Stimulated activated CD4-positive, alpha-beta T cell treated with anti-CD3 and anti-CD28 coated beads, Interleukin-12 subunit alpha, Interleukin-12 subunit beta, amount 100 ng/mL, for 4 hours (primary cell): ENCODE results near the gene ALPG.
"Not testable (repeated sequence)": the region's sequence is repeated elsewhere in the genome, so short reads cannot be mapped to it uniquely, and the experiment has no call there.

Experiments
- DNase-seq: peaks from one replicate; pipeline ENCODE4 v3.0.0-alpha.2; 2020

The ALPG gene

GRCh38 chr2:232406556-232407310, at the start of gene ALPG:
Gene ALPG, plus strand, starts transcription at chr2:232406844. Its CDS starts 51 bp downstream, at chr2:232406895.
- no peak for DNase-seq

DNA sequence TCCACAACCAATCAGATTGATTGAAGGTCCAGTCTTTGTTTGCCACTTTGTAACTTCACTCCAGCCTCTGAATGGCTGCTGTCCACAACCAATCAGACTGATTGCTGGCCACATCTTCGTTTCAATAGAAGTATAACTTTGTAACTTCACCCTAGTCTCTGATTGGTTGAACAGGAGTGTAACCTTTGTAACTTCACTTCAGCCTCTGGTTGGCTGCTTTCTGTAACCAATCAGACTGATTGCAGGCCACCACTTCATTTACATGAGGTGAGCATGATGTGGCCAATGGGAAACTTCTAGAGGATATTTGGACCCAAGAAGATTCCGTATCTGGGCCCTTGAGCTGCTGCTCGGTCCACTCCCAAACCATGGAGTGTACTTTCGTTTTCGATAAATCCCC, 45.0 kb upstream of the ALPG start:
- no peak for DNase-seq

DNA sequence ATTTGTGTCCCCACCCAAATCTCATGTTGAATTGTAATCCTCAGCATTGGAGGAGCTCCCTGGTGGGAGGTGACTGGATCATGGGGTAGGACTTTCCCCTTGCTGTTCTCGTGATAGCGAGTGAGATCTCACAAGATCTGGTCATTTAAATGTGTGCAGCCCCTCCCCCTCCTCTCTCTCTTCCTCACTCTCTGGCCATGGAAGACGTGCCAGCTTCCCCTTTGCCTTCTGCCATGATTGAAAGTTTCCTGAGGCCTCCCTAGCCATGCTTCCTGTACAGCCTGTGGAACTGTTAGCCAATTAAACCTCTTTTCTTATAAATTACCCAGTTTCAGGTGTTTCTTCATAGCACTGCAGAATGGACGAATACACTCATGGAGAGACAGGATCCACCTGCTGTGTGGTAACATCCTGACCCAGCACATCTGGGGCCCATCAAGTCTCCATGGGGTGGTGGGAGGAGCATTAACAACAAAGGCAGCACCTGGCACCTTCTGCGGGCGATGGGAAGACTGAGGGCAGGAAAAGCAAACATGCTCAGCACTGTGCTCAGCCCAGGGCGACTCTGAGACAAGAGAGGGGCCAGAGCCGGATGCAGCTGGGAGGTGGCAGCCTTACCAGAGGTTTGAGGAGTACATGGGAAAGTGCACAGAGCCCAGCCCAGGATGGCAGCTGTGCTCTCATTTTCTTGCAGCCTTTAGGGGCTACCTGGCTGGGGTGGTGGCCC, 44.3 kb upstream of the ALPG start:
- no peak for DNase-seq

GRCh38 chr2:232363064-232363783, 43.4 kb upstream of the ALPG start:
- not testable (repeated sequence) for DNase-seq

- DNase-seq = no peak
Observed at GRCh38 chr2:232363784-232364615, 42.6 kb upstream of the ALPG start.

DNA sequence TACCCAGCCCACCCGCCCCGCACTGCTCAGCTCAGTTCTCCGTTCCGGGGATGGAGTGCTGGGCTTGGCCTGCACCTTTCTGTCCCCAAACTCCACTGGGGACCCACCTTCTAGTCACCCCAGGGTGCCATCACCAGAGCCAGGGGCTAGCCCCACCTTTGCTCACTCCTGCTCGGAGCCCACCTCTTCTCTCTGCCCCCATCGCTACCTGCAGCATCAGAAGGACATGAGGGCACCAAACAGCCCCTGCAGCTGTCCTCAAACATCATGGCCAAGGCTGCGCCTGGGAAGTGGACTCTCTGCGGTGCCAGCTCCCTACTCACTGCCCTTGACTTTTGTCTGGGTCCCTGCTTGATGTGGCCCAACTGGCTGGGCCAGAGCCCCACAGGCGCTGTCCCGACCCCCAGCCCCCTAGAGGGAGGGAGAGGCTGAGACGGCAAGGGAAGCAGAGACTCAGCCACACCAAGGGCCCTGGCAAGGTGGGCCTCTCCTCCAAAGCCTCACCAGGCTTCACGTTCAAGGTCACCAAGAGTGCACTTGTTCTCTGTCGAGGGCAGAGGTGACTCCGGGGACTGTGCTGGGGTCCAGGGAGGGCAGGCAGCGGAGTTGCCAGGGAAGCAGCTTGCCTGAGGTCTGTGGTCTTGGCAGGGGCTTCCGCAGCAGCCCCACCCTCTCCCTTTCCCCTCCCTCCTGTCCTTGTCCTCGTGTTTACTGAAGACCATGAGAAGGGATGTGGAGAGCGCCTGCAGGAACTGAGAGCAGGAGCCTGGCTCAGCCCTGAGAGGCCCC, 41.6 kb upstream of the ALPG start:
- not testable (repeated sequence) for DNase-seq

GRCh38 chr2:232365621-232366321, 40.9 kb upstream of the ALPG start:
- no peak for DNase-seq

DNA sequence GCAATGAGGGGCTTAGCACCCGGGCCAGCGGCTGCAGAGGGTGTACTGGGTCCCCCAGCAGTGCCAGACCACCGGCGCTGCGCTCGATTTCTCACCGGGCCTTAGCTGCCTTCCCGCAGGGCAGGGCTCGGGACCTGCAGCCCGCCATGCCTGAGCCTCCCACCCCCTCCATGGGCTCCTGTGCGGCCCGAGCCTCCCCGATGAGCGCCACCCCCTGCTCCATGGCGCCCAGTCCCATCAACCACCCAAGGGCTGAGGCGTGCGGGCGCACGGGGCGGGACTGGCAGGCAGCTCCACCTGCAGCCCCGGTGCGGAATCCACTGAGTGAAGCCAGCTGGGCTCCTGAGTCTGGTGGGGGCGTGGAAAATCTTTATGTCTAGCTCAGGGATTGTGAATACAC, 40.2 kb upstream of the ALPG start:
- DNase-seq = not testable (repeated sequence)

DNA sequence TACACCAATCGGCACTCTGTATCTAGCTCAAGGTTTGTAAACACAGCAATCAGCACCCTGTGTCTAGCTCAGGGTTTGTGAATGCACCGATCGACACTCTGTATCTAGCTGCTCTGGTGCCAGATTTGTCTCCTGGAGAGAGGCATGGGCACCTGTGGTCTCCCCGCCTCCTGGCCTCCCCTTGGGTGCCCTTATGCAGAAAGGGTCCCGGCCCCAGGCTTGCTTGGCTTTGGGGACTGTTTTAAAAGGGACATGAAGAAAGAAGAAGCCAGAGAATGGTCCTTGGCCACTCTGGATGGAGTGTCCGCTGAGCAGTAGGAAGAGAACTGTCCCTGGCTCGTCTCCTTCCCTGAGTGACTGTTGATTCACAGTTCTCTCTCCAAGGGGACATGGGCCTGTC, 39.6 kb upstream of the ALPG start:
- no peak for DNase-seq

- DNase-seq = no peak
Observed at GRCh38 chr2:232367591-232368233, 38.9 kb upstream of the ALPG start.

DNA sequence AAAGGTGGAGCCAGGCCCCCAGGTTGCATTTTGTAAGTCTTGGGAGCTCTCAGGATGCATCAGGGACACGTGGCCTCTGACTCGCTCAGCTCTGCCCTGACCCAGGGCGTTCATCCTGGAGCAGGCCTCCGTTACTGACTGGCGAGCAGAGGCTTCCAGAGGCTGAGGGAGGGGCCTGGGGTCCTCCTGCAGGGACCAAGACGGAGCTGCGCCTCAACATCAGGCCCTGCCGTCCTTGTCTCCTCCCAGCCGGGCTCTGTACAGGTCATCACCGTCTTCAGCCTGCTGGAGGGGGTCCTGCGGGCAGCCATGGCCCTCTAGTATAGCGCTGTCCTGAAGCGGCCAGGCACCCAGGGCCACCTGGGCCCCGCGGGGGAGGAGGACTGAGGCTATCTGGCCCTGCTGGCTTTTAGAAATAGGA, 38.3 kb upstream of the ALPG start:
- DNase-seq = no peak

GRCh38 chr2:232369126-232369951, 37.3 kb upstream of the ALPG start:
- no peak for DNase-seq

DNA sequence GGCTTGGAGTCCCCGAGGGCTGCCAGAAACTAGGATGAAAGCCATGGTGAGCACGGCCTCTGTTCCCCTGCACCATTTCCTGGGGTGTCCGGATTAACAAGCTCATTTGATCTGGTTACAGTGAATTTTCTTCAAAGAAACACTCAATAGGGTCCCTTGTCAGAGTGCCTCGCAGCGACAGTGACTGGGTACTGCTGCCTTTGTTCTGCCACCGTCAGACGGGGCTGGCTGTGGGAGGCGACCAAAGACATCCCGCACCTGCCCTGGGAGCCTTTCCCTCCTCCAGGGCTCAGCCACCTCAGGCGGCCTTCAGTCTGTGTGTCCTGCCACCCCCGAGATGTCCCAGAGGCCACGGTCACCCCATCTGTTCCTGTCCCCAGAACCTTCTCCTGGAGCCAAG, 36.6 kb upstream of the ALPG start:
- not testable (repeated sequence) for DNase-seq

GRCh38 chr2:232372231-232373208, 34.1 kb upstream of the ALPG start:
- no peak for DNase-seq

DNA sequence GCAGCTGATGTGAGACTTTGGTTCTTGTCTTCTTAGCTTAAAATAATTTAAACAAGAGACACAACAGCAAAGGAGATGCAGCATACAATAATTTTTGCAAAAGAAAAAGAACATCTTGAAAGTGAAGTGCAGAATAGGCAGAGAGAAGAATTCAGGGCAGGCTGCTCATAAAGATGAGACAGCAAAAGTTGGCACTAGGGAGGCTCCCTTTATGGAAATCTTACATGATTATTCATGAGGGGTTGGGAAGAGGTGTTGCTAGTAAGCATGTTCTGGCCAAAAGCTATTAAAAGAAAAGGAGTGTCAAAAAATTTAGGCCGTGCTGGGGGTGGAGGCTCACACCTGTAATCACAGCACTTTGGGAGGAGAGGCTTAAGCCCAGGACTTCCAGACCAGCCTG, 32.3 kb upstream of the ALPG start:
- DNase-seq = no peak

- no peak for DNase-seq
Observed at GRCh38 chr2:232375164-232375563, 31.5 kb upstream of the ALPG start.

GRCh38 chr2:232376260-232376659, 30.4 kb upstream of the ALPG start:
- DNase-seq = no peak

DNA sequence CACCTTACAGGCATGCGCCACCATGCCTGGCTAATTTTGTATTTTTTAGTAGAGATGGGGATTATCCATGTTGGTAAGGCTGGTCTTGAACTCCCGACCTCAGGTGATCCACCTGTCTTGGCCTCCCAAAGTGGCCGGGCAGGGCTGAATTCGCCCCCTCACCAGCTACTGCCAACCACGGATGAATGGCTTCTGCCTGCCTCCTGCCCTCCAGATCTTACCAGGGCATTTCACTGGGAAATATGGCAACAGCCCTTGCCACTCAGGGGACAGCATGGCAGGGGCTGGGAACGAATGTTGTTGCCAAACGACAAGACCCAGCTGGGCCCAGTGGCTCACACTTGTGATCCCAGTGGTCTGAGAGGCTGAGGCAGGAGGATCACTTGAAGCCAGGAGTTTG, 29.9 kb upstream of the ALPG start:
- DNase-seq = no peak

- no peak for DNase-seq
Observed at GRCh38 chr2:232377319-232377718, 29.3 kb upstream of the ALPG start.
